ENCODE measurements around the gene LMAN1L.

- no peak for TF ChIP-seq MAX (IDR thresholded peaks at IDR 0.05; ENCODE audit: low read depth, low read length)
- TF ChIP-seq CTCF (IDR thresholded peaks at IDR 0.05; ENCODE audit: low read depth, low read length): no peak
- no peak for TF ChIP-seq MYC (IDR thresholded peaks at IDR 0.05; ENCODE audit: low read depth, low read length)
- TF ChIP-seq POLR2A (IDR thresholded peaks at IDR 0.05; ENCODE audit: extremely low read depth, insufficient read length): no peak
Observed at GRCh38 chr15:74791667-74792066, 21.0 kb upstream of the LMAN1L start.
